Stimulated activated CD8-positive, alpha-beta memory T cell treated with anti-CD3 and anti-CD28 coated beads, Interleukin-12 subunit alpha, Interleukin-12 subunit beta, amount 100 ng/mL, for 1 hour (primary cell): ENCODE measurements around the gene PPP1R37.
"Not testable (repeated sequence)": the region's sequence is repeated elsewhere in the genome, so short reads cannot be mapped to it uniquely, and the experiment has no call there.

ENCODE experiments used
- DNase-seq: peaks from one replicate; pipeline ENCODE4 v3.0.0-alpha.2; 2020; ENCODE audit warnings: low read depth

The PPP1R37 gene

DNA sequence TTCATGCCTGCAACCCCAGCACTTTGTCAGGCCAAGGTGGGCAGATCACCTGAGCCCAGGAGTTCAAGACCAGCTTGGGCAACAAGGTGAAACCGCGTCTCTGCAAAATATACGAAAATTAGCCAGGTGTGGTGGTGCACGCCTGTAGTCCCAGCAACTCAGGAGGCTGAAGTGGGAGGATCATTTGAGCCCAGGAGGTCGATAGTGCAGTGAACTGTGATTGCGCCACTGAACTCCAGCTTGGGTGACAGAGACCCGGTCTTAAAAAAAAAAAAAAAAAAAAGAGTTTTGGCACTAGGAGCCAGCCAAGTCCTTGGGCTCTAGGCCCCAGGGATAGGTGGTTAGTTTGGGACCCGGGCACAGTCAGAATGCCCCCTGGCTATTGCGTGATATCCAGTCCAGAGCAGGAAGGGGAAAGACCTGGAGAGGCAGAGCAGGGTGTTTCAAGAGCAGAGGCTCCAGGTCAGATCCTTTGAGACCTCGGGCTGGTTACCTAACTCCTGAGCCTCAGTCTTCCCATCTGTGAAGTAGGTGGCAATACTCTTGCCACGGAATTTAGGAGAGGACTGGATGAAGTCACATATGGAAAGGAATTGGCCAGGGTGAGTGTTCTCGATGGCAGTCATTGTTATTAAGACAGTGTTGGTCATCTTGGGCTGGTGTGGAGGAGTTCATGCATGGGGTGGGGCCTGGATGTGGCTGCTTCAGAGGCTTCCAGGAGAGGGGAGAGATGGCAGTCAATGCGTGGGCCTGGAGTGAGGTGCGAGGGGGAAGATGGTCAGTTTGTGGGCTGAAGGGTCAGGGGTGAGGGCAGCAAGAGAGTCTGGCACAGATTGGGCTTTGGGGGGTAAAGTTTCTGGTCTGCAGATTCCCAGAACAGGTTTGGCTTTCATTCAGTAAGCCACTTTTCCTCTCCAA, 2.8 kb downstream of the PPP1R37 start:
- DNase-seq, result no peak

- DNase-seq, result no peak
Observed at GRCh38 chr19:45096700-45097099, 3.7 kb downstream of the PPP1R37 start.

- DNase-seq, result no peak
Observed at GRCh38 chr19:45097450-45097775, 4.4 kb downstream of the PPP1R37 start.

GRCh38 chr19:45097776-45098520, 5.0 kb downstream of the PPP1R37 start:
- no peak for DNase-seq

- no peak for DNase-seq
Observed at GRCh38 chr19:45098521-45099466, 5.8 kb downstream of the PPP1R37 start.

DNA sequence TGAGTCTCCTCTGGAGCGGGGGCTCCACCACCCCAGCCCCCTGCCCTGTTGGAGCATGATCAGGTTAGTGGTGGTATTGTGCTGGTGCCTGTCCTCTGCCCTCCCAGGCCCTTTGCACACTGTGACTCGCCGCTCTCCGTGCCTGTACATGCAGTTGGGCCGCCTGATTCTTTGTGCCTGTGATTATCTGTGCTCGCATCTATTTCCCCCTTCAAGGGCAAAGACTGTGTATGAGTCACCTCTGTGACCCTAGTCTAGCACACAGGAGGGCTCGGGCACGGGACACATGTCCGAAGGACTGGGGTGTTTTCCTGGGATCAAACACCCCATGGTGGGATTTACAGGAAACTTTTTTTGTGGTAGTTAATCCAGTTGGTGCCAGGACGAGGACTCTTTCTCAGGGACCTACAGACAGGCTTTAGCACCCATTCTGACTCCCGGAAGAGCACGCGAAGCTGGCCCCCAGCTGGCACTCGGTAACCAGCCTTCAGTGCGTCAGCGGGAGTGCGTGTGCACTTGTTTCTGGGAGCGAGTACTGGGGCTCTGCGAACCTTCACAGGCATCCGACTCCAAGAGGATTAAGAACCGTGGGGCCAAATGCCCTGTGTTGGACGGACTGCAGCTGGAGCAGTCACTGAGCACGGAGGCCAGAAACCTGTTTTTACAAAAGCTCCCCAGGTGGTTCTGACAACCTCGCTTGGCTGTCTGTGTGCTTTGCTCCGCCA, 6.7 kb downstream of the PPP1R37 start:
- DNase-seq, result no peak

DNA sequence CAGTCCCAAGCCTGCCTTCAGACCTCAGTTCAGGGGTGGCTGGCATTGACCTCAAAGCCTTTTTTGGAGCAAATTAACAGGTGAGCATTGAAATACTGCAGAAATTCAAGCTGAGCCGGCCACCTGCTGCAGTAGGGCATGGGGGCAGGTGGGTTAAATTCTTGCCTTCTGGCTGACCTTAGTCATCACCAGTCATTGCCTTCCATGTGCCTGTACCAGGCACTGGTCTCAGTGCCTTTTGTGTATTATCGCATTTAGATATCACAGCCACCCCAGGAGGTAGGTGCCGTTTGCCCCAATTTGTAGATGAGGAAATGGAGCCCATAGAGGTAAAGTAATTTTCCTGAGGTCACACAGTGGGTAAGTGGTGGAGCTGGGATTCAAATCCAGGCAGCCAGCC, 7.2 kb downstream of the PPP1R37 start:
- no peak for DNase-seq

DNA sequence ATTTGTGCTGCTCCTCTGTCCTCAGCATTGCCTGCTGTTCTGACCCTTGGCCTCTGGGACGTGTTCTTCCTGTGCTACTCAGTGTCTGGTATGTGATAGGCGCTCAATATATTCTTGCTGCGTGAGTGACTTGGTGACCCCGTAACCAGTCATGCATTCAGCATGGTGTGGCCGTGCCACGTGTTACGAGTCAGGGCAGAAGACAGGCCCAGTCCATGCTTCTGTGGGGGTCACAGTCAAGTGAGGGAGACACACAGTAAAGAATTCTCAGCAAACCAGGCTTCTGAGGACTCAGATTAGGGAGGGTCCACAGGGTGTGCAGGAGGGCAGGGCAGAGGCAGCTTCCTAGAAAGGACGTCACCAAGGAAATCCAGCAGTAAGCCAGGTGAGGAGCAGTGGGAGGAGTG, 7.9 kb downstream of the PPP1R37 start:
- no peak for DNase-seq

GRCh38 chr19:45101806-45102205, 8.8 kb downstream of the PPP1R37 start:
- DNase-seq, result no peak

- DNase-seq, result no peak
Observed at GRCh38 chr19:45102481-45102880, 9.5 kb downstream of the PPP1R37 start.

DNA sequence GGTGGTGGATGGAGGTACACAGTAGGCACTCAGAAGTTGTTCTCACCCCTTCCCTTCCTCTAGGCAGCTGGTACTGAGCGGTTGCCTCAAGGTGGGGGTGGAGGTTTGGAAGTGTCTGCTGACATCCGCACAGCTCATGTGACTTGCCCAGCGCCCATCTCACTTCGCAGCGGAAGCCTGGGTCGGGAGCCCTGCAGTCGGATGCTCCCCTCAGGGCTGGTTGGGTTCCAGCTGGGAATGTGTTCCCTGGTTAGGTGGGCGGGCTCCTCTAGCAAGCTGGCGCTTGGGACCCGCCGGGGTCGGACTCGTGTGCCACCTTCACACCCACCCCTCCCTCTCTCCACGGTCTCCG, 10.2 kb downstream of the PPP1R37 start:
- no peak for DNase-seq

DNA sequence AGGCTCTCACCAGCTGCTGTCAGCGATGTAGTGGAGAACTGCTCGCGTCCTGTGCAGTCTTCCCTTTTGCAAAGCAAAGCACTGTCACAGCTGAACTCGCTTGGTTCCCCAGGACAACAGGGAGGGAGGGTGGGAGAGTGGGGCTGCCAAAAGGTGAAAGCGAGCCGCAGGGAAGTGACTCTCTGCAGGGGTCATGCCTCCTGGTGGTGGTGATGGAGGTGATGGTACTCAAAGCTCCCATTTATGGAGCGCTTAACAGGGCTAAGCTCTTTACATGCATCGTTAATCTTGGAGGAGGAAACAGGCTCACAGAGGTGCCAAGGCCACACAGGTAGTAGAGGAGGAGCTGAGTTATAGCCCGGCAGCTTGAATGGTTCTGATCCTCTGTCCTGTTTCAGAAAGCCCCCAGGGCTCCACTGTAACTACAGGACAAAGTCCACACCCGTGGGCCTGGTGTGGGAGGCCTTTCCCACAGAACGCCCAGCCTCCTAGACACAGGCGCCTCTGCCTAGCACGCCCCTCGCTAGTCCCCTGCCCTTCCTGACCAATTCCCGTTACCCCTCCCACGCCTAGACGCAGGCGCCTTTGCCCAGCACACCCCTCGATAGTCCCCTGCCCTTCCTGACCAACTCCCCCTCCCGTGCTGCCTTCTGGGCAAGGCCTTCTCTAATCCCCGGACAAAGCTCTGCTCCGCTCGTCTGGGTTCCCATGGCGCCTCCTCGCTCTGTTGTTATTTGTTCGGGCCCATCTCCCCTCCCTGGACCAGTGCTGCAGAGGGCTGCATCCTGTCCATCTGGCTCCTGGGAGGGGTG, 10.7 kb downstream of the PPP1R37 start:
- no peak for DNase-seq

- no peak for DNase-seq
Observed at GRCh38 chr19:45104658-45105349, 11.8 kb downstream of the PPP1R37 start.

DNA sequence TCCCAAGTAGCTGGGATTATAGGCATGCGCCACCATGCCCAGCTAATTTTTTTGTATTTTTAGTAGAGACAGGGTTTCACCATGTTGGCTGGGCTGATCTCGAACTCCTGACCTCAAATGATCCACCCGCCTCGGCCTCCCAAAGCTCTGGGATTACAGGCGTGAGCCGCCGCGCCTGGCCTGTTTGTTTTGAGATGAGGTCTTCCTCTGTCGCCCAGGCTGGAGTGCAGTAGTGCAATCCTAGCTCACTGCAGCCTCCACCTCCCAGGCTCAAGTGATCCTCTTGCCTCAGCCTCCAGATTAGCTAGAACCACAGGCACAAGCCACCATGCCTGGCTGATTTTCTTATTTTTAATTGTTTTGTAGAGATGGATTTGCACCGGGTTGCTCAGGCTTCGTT, 13.4 kb downstream of the PPP1R37 start:
- not testable (repeated sequence) for DNase-seq

DNA sequence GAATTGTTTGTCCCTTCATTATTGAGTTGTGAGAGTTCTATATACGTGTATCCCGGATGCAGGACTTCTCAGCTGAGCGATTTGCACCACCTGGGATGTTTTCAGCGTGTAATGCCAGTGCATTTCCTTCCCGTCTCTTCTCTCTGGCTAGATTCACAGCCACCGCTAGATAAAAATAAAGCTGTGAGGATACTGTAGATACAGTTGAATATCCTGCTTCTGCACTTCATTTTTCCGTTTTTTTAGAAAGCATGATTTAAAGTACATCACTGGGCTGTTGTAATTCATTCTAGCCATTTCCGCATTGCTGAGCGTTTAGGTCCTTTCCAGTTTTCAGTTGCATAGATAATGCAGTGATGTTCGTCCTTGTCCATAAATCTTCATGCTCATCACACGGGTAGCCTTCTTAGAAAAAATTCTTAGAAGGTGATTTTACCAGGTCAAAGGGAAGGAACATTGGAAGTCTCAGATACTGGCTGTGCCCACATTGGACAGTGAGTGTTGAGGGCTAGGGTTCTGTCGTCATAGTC, 14.7 kb downstream of the PPP1R37 start:
- no peak for DNase-seq

GRCh38 chr19:45110851-45111266, 17.9 kb downstream of the PPP1R37 start:
- no peak for DNase-seq

- no peak for DNase-seq
Observed at GRCh38 chr19:45112111-45112827, 19.3 kb downstream of the PPP1R37 start.

DNA sequence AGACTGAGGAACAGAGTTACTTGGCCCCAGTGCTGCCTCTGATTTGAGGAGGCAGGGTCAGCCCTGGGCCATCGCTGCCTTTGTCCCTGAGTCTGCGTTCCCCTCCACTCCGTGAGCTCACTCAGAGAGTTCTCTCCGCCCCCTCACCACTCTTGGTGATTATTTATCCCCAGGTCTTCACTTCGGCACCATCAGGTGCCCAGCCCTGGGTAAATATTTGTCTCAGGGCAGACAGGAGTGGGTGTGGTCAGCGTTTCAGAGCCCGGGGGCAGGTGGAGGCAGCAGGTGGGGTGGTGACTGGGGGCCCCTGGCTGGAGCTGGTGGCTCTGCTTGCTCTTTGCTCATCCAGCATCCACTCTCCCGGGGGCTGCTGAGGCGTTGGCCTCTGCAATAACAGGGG, 20.6 kb downstream of the PPP1R37 start:
- DNase-seq, result no peak

DNA sequence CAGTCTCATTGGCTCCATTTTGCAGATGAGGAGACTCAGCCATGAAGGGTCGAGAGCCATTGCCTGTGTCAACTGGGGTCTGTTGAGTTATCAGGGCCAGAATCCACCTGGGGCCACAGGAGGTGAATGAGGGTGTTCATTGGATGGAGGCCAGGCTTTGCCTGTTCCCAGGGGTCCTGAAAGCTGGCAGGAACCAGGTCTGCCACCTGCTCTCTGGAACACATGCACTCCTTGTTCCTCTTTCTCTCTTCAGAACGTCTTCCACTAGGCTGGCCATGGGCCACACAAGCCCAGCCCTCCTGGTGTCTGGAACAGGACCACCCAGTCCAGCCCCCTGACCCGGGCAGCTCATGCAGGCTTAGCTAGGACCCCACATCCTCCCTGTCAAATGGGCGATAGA, 21.1 kb downstream of the PPP1R37 start:
- no peak for DNase-seq
